LNCAP (cell line): Measurements from ENCODE around the gene INSRR.

Experiments
- CTCF ChIP-seq: fragments of 450-650 bp; IDR thresholded peaks from 2 replicates; pipeline ENCODE4 v1.5.1; 2017; ENCODE audit warnings: mild to moderate bottlenecking

INSRR gene

GRCh38 chr1:156901966-156902915 lies 43.3 kb upstream of the INSRR start:
- no peak for TF ChIP-seq CTCF

GRCh38 chr1:156901590-156901900 lies 42.6 kb upstream of the INSRR start:
- TF ChIP-seq CTCF = no peak

GRCh38 chr1:156900896-156901589 lies 42.1 kb upstream of the INSRR start:
- no peak for TF ChIP-seq CTCF

- TF ChIP-seq CTCF = no peak
Observed at GRCh38 chr1:156899956-156900718, 41.2 kb upstream of the INSRR start.

GRCh38 chr1:156898971-156899664 lies 40.2 kb upstream of the INSRR start:
- no peak for TF ChIP-seq CTCF

- no peak for TF ChIP-seq CTCF
Observed at GRCh38 chr1:156898161-156898566, 39.2 kb upstream of the INSRR start.
